Middle frontal gyrus (tissue), 1 donor: ENCODE results near the gene TRIM63.

Experiments used
- DNase-seq: peaks from one replicate; pipeline ENCODE4 v3.0.0-alpha.2; 2015; ENCODE audit warnings: low spot score; ENCODE audit errors: extremely low spot score

TRIM63 gene

GRCh38 chr1:26017606-26018005 lies 49.8 kb downstream of the TRIM63 start:
- no peak for DNase-seq

GRCh38 chr1:26016953-26017545 lies 50.4 kb downstream of the TRIM63 start:
- DNase-seq: no peak

- DNase-seq: peak; percentile 62
These were observed 51.0 kb downstream of the TRIM63 start for GRCh38 chr1:26016258-26016952.

- DNase-seq: no peak
These were observed 52.1 kb downstream of the TRIM63 start for GRCh38 chr1:26015358-26015757.

- DNase-seq: no peak
These were observed 53.3 kb downstream of the TRIM63 start for GRCh38 chr1:26014179-26014578.

- no peak for DNase-seq
These were observed 54.6 kb downstream of the TRIM63 start for GRCh38 chr1:26012864-26013263.

GRCh38 chr1:26010825-26011224 lies 56.6 kb downstream of the TRIM63 start:
- DNase-seq: no peak

GRCh38 chr1:26009796-26010447 lies 57.5 kb downstream of the TRIM63 start:
- no peak for DNase-seq

- no peak for DNase-seq
These were observed 60.7 kb downstream of the TRIM63 start for GRCh38 chr1:26006710-26007109.

- no peak for DNase-seq
These were observed 61.9 kb downstream of the TRIM63 start for GRCh38 chr1:26005434-26006105.

GRCh38 chr1:26003756-26004155 lies 63.7 kb downstream of the TRIM63 start:
- no peak for DNase-seq

- no peak for DNase-seq
These were observed 64.2 kb downstream of the TRIM63 start for GRCh38 chr1:26003262-26003661.
